AG10803 (cell line): ENCODE measurements around the gene GSTM3.

Experiments used
- DNase-seq: peaks from one replicate; pipeline ENCODE4 v3.0.0; 2010; ENCODE audit warnings: low read depth
- H3K4me3 ChIP-seq: 2 replicates; pipeline ENCODE4 v1.5.1; 2011; ENCODE audit warnings: mild to moderate bottlenecking, low read length, control low read depth
- TF ChIP-seq, protein P1 (sequence below): conservative IDR thresholded peaks from 2 replicates; pipeline ENCODE4 v1.5.1; 2011; ENCODE audit warnings: mild to moderate bottlenecking, low read length, control low read depth, inconsistent platforms

The GSTM3 gene

DNA sequence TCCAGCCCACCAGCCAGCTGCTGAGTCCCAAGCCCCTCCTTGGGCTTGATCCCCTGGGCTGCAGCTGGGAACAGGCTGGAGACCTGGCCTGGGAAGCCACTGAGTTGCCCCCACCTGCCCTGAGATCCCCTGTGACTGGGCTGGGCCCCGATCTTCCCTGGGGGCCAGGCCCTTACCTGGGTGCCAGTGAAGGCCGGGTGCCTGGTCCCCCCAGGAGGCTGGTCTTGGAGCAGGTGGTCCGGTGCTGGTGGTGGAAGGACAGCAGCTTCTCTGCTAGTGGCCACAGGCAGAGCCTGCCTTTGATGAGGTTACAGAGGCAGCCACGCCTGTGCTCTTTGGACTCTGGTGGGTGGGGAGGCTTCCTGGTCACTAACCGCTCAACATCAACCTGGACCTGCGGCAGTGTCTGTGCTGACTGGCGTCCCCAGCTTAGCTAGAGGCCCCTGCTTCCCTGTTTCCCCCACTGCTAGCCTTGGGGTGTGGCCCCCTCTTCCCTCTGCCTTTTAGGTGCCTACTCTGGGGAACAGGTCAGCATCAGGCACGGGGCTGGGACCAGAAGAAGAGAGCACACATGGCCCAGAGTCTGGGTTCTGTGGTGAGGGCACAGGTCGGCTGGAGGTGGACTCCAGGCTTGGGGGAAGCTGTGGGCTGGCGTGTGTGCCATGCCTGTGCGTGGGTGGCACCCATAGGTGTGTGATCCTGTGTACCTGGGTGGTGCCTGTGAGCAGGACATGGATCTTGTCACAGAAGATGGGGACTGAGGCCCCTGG lies 23.0 kb upstream of the GSTM3 start, which contains the start of gene EPS8L3:
EPS8L3 (minus strand) TSS at position 278 of the 770 bp plus-strand sequence. CDS start 2,174 bp downstream, outside the sequence.
- H3K4me3 ChIP-seq: no peak within 1 kb of the TSS
- DNase-seq: no peak
- TF ChIP-seq, protein P1, sequence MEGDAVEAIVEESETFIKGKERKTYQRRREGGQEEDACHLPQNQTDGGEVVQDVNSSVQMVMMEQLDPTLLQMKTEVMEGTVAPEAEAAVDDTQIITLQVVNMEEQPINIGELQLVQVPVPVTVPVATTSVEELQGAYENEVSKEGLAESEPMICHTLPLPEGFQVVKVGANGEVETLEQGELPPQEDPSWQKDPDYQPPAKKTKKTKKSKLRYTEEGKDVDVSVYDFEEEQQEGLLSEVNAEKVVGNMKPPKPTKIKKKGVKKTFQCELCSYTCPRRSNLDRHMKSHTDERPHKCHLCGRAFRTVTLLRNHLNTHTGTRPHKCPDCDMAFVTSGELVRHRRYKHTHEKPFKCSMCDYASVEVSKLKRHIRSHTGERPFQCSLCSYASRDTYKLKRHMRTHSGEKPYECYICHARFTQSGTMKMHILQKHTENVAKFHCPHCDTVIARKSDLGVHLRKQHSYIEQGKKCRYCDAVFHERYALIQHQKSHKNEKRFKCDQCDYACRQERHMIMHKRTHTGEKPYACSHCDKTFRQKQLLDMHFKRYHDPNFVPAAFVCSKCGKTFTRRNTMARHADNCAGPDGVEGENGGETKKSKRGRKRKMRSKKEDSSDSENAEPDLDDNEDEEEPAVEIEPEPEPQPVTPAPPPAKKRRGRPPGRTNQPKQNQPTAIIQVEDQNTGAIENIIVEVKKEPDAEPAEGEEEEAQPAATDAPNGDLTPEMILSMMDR: no peak

DNA sequence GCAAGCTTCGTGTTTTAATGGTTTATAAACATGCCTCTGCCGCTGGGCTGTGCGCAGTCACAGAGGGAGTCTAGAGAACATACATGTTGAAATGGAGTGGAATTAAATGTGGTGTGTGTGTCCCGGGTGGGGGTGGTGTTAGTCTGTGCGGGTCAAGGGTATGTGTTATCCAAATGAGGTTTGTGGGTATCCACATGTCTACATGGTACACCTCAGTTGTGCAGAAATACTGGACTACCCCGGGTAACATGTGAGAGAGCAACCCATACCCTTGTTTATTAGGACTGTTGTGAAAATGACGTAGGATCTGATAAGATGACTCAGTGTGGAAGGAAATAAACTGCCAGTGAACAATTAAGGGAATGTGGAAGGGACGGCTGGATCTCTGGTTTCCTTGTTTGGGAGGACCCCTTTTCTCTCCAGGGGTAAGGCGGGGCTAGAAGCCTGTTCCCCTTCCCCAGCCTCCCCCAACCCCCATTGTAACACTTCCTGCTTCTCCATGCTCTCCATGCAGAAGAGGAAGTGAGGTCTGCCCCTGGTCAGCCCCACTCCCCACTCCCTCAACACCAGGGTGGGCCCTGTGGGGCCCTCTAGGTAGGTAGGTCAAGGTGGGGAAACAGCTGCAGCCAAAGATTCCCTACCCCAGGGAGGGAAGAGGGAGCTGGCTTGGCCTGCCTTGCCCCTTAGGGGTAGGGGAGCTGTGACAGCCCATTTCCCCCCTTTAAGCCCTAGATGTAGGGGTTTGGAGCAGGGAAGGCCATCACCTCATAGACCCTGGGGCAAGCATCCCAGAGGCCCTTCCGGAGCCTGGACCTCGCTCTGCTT lies 22.2 kb upstream of the GSTM3 start:
- TF ChIP-seq, protein P1: no peak
- no peak overlapping the region for H3K4me3 ChIP-seq
- peak; percentile 38 for DNase-seq

DNA sequence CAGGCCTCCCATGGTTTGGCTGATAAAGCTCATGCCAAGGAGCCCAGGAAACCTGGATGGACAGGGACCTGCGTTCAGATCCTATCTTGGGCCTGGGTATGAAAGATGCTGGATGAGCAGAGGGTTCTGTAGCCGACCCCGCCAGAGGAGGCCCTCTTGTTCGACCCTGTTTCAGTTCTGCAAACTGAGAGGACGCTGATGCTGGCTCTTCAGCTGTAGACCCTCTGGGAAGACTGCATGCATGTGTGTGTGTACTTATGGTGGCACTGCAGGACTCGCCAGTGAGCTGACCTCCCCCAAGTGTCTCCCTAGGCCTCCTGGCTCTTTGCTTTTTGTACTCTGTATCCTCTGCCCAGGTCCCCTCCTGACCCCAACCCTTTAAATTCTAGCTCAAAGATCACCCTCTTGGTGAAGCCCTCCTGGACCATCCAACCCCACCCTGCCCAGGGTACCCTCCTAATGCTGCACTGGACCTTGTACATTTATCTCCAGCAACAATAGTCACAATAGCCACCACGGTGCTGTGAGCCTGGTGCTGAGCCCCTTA lies 21.3 kb upstream of the GSTM3 start:
- no peak for DNase-seq
- TF ChIP-seq, protein P1: no peak
- H3K4me3 ChIP-seq: no peak overlapping the region

DNA sequence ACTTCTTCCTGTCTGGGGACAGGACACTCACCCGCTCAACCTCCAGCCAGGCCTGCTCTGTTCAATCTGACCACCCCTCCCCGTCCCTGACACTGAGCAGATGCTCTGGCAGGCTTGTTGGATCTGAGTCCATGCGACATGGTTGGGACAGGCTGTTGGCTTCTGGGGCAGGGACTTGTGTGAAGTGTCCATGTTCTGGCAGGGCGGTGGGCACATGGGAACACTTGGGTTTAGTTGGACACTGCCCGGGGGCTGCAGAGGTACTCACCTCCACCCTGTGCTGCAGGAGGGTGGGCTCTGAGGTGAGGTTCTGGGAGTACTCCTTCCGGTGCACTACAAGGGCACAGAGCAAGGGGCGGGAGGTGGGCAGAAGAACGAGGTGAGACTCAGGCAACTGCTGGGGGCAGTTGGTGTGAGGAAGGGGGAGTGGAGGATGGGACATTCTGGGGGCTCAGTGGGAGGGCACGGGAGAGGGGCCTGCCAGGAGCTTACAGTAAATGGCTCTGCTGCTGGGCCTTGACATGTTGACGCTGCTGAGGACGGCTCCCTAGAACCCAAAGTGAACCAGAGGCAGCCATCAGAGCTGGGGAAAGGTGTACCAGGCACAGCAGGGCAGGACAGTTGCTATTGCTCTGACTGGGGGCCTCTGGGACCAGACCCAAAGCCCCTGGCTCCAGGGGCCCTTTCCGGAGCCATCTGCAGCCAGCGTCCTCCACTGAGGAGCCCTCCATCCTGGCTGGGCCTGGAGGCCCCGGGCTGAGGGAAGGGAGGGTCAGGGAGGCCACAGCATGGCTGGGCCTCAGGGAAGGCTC lies 20.6 kb upstream of the GSTM3 start:
- no peak for DNase-seq
- TF ChIP-seq, protein P1: no peak
- H3K4me3 ChIP-seq: no peak overlapping the region

DNA sequence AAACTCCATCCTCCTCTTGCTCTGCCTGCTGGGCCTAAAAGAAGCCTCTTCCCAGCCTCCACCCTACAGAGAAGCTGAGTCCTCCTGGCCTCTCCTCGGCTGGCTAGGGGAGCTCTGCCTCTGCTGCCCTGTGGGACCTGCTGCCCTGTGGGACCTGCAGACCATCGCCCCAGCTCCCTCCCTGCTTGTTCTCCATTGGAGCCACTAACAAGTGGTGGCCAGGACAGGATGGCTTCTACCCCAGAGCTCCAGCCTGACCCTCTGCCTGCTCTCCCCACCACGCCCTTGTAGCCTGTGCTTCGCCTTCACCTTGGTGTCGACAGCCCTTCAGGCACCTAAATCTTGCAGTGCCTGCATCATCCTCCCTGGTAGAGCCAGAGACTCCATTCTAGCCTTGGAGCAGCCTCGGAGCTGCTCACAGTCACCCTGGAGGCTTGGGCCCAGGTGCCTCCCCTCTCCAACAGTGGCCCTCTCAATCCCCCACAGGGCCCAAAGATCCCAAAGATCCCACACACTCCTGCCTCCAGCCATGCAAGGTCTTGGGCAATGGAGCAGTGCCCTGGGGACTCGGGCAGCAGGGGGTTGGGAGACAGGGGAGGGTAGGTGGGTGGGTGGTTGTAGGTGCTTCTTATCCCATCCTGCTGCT lies 19.9 kb upstream of the GSTM3 start:
- TF ChIP-seq, protein P1: no peak
- H3K4me3 ChIP-seq: no peak overlapping the region
- DNase-seq: no peak
